Measurements from ENCODE around the gene RNU6-9.
A peak's percentile ranks its signal among the peaks of the same experiment; 100 is the strongest.

GRCh38 chr19:917323-918151 is 24.3 kb downstream of the RNU6-9 start, which contains the start of gene KISS1R:
- TF ChIP-seq CTCF (IDR thresholded peaks at IDR 0.05; ENCODE audit: low read depth, low read length), result peak; percentile 95
- no peak for TF ChIP-seq EZH2phosphoT487 (IDR thresholded peaks at IDR 0.05; ENCODE audit: low read depth)

Data from OCI-LY3 (cell line).